IPS-NIHi7 (cell line): ENCODE measurements around the gene BDH1.

Experiments
- DNase-seq: peaks from one replicate; pipeline ENCODE4 v3.0.0; 2012; ENCODE audit warnings: mixed read lengths; ENCODE audit errors: extremely low spot score

The BDH1 gene

GRCh38 chr3:197507081-197507480 lies 48.7 kb downstream of the BDH1 start:
- DNase-seq, result no peak

- no peak for DNase-seq
Measured at GRCh38 chr3:197505796-197506548, 49.8 kb downstream of the BDH1 start.

DNA sequence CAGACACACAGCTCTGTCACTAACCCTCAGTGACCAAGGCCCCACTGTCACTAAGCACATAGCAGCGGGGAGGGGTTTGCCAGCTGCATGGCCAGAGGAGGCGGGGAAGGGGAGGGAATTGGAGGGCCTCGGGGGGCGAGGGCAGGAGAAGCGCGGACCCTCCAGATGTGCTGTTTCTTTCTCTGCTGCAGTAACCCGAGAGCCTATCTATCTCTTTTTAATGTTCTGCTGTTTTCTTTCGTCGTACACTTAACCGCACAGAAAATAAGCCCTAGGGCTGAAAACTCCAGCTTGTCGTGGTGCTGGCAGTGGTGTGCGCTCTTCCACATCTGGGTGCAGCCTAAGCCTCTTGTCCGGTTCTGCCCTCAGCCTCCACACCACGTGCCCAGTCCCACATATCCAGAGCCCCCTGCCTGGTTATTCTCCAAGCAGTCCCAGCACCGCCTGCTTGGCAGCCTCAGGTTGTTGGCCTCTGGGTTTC lies 51.1 kb downstream of the BDH1 start:
- DNase-seq, result no peak

GRCh38 chr3:197504229-197504628 lies 51.5 kb downstream of the BDH1 start:
- no peak for DNase-seq

DNA sequence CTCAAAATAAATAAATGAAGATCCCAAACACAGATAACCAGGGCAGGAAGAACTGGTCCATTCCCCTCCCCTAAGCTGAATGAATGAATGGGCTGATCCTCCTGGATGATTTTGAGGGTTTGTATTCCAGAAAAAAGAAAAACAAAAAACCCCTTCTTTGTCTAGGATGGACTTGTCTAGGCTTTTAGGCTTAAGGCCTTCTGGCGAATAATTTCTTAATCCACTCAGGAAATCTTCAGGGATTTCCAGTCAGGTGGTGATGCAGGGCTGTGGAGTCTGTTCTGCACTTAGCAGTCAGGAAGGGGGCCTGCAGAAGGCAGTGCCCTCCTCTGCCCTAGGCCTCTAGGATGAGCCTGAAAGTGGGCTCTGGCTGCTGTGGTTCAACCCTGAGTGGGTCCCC lies 52.1 kb downstream of the BDH1 start:
- no peak for DNase-seq

GRCh38 chr3:197501879-197502620 lies 53.7 kb downstream of the BDH1 start:
- DNase-seq, result peak; percentile 84

- no peak for DNase-seq
Measured at GRCh38 chr3:197501496-197501878, 54.3 kb downstream of the BDH1 start.

GRCh38 chr3:197500812-197501211 lies 55.0 kb downstream of the BDH1 start:
- DNase-seq, result no peak

- no peak for DNase-seq
Measured at GRCh38 chr3:197499427-197499826, 56.3 kb downstream of the BDH1 start.

DNA sequence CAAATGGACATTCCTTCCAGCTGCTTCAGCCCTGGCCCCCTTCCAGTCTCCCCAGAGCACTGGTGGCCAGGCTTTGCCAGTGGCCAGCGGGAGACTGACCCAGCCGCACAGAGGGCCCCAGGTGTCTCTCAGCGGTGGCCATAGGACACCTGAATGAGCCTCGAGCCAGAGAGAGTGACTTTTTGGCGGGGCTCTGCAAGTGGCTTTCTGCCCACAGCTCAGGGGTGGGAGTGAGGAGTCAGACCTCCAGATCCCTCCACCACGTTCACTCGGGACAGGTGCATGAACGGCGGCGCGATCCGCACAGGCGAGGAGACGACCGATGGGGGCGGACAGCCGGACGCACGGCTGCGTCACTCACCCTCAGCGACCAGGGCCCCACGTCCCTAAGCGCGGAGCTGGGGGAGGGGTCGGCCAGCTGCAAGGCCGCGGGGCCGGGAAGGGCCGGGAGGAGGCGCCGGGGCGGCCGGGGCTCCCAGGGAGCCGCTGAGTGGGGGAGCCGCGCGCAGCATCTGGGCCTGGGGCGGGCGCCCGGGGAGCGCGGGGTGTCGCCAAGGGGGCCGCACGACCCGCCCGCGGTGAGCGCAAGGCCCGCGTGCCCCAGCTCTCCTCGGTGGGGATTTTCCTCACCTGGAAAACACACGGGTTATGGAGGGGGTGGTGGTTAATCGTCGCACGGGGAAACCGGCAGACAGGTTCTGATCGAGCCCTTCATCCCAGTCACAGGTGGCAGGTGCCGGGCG lies 57.1 kb downstream of the BDH1 start:
- no peak for DNase-seq

- no peak for DNase-seq
Measured at GRCh38 chr3:197496746-197497125, 59.0 kb downstream of the BDH1 start.

DNA sequence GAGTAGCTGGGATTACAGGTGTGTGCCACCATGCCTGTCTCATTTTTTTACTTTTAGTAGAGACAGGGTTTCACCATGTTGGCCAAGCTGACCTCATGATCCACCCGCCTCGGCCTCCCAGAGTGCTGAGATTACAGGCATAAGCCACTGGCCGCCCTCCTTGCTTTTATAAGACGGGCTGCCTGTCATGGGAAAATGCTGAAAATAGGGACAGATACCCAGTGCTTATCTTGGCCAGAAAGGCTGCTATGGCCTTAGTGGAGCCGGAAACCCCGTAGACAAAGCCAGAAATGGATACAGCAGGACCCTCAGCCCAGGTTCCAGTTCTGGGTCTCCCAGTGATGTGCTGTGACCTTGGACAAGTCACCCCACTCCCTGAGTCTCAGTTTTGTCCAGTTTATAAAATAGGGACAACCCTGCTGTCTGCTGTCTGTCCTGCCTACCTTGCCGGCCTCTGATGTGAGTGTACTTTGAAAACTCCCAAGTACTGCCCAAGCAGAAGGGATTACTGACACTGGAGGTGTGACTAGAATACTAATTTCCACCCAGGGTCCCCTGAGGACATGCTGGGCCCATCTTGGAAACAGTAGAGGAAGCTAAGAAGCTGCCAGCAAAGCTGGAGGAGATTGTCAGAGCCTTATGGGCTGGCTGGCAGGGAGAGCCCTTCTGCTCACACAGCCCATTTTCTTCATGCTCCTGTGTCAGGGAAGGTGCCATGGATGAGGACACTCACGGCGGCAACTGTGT lies 59.6 kb downstream of the BDH1 start:
- no peak for DNase-seq

- no peak for DNase-seq
Measured at GRCh38 chr3:197495499-197495898, 60.3 kb downstream of the BDH1 start.

GRCh38 chr3:197495059-197495455 lies 60.7 kb downstream of the BDH1 start:
- DNase-seq, result no peak

GRCh38 chr3:197494366-197495058 lies 61.3 kb downstream of the BDH1 start:
- DNase-seq, result no peak

DNA sequence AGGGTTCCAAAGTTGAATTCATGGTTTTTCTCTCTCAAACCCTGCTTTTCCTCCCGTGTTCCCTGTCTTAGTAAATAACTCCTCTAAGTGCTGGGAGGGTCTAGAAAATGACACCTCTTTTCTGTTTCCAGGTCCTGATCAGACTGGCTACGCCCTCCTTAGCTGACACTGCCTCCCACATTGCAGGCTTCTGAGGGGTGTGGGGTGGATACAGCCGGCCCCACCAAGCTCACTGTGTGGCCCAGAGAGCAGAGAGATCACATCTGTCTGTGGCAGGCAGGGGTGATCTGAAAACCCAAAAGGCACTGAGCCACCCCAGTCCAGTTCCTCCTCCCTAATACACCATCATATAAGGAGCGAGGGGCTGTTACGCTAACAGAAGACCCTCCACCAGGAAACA lies 62.7 kb downstream of the BDH1 start:
- no peak for DNase-seq

- DNase-seq, result no peak
Measured at GRCh38 chr3:197491923-197492664, 63.7 kb downstream of the BDH1 start.

DNA sequence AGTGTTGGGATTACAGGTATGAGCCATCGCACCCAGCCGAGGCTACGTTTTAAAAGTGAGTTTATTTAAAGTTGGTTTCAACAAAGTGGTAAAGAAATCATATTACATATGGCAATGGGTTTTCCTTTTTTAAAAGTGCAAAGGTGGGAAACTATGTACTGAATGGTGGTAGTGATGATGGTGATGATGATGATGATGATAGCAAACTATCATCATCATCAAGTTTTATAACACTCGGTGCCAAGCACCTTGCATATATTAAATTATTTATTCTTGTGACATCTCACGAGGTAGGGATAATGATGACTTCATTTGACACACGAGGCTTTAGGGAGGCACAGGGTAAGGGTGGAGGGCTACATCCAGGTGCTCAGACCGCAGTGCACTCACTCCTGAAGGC lies 64.3 kb downstream of the BDH1 start:
- DNase-seq, result no peak

- DNase-seq, result peak; percentile 35
Measured at GRCh38 chr3:197490098-197491058, 65.4 kb downstream of the BDH1 start.
